Stimulated activated CD4-positive, alpha-beta T cell treated with anti-CD3 and anti-CD28 coated beads, Interleukin-15, amount 100 ng/mL, for 24 hours (primary cell): ENCODE results near the gene CCER1.

Source experiments
- DNase-seq: peaks from one replicate; pipeline ENCODE4 v3.0.0-alpha.2; 2020

The CCER1 gene

DNA sequence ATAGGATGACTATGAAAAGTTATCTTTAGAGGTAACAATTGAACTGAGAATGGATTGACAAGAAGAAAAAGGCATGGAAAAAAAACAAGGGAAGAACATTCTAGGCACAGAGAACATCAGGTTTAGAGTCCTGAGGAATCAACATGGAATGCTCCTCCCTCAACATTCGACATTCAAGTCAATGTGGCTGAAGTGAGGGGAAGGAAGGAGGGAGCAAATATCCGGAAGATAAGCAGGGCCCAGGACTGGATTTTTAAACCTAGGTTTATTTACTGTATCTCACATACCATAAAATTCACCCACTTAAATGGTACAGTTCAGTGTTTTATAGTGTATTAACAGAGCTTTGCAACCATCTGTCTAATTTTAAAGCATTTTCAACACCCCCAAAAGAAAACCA lies 9.6 kb upstream of the CCER1 start:
- DNase-seq = no peak

GRCh38 chr12:90963946-90964345 lies 9.0 kb upstream of the CCER1 start:
- no peak for DNase-seq

DNA sequence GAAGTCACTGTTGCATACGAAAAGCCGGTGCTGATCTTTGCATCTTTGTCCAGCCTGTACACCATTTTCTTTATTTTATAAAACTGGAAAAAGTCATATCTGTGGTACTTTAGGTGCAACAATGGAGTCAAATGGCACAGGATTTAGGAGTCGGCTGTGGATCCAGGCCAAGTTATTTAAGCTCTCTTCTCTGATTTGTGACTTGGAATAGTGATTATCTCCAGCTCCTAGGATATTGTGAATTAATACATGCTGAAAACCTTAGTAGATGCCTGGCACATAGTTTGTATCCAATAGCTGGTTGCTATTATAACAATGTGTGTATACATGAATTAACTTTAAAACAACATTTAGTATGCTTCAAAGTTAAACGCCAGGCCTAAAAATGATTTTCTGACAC lies 6.2 kb upstream of the CCER1 start:
- no peak for DNase-seq

DNA sequence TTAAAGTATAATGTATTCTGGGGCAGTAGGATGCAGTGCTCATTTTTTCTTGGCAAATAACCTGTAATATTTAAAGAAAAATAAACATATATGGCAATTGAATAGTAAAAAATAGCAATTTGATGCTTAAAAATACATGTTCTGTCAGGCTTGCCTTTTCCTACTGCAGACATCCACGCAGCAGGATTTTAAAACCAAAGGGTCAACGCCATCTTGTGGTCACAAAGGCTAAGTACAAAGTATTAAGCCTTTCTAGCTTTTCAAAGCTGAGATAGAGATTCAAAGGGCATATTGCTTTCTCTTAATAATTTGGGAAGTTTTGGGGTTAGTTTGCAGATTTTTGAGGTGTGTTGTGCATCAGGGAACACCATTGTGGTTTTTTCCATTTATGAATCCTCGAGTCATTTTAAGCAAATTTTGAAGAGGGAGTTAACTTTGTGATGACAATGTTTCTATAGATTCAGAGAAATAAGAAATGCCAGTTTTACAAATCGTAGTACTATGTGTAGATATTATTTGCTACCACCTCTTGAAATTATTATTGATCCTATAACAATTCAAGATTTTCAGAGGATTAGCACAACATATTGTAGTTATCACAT lies 4.7 kb upstream of the CCER1 start:
- peak; percentile 19 for DNase-seq

DNA sequence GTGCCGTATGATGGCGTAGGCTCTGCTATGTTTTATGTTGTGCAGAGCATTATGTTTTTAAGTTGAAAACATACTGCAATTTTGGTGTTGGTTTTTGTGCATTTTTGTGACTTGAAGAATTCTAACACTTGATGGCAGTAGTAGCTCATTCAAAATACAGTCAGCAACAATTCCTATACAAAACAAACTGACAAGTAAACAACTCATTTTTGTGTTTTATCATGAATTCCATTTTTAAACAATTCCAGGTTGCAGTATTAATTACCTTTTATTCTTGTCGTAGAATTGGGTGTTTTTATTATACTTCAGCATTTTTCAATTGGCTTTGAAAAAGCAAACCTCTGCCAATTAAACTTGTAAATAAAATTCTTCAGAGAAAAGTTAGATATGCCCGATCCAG lies 4.1 kb upstream of the CCER1 start:
- no peak for DNase-seq

- no peak for DNase-seq
These were observed 3.4 kb upstream of the CCER1 start for GRCh38 chr12:90958347-90958746.

GRCh38 chr12:90954428-90954827 lies 548 bp downstream of the CCER1 start:
- no peak for DNase-seq

- peak; percentile 29 for DNase-seq
These were observed 987 bp downstream of the CCER1 start for GRCh38 chr12:90953956-90954421.

DNA sequence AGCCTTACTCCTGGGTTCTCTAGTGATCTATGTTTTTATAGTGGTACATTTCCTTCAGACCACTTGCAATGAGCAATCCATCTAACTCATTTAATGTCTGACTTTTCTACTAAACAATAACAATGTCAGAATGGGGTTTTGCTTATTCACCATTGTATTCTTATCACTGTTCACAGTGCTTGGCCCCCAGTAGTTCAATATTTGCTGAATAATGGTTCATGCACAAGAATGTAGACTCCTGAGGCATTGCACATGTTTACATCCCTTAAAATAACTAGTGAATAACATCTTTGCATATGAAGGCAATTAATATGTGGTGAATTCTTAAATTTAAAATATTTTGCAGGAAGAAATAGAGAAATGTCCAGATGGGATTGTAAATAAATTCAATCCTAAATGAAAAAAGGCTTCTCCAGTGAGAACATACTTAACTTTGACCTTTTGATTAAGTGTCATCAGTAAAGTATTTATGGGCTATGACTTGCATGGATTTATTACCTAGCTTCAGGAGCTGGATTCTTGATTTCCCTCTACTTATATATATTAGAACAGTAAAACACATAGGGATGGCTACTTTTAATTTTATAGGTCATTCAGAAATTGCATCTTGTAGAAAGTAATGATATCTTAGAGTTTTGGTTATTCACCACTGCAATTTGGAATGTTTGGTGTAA lies 3.4 kb downstream of the CCER1 start:
- no peak for DNase-seq

DNA sequence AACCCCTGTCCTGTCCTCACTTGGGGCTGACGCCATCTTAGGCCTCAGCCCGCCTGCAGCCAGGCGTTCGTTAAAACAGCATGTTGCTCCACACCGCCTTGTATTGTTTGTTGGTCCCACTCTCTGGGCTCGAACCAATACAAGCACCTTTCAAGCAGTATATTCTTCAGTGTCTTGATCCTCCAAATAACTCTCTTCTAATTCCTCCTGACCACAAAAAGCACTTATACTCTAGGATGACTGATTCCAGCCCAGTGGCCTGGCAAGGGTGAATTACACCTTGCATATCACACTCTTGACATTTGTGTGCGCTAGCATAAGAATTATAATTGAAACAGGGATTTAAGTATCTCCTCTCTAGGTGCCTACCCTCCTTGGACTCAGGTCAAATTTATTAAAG lies 7.1 kb downstream of the CCER1 start:
- no peak for DNase-seq

DNA sequence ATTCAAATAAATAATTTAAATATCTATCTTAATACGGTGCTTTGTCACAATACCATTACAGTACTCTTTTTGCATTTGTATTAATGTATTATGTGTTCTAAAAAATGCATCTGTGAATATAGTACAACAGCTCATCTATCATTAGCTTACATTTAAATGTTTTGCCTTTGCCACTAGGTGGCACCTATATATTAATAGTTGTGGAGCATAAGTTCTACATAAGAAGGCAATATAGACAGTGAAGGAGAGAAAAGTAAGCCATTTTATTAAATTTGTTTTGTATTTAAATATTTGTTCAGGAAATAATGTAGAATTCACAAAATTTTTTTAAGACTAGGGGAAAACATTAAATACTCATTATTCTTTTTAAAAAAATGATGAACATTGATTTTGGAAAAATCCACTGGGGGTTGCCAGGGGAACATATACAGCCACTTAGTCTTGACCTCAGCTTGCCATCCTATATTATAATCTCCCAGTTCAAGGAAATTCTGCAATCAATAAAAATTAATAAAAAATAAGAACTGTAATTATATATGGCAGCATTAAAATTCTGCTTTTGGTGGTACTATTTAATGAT lies 9.8 kb downstream of the CCER1 start:
- no peak for DNase-seq

DNA sequence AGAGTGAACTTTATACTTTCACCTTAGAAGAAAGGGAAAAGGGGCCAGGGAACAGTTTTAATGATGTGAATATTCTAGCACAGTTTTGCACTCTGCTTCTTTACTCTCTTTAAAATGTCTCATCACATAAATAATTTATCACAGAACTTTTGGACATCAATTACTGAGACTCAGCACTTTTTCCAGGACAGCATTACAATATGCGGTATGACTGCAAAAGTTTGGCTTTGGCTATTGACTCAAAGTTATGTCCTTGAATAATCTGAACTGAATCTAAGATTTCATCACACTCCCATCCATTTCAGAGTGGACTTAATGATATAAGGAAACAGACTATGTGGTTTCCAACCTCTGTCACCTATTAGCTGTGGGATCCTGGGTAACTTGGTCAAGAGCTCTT lies 11.7 kb downstream of the CCER1 start:
- no peak for DNase-seq

- no peak for DNase-seq
These were observed 14.0 kb downstream of the CCER1 start for GRCh38 chr12:90940872-90941499.

DNA sequence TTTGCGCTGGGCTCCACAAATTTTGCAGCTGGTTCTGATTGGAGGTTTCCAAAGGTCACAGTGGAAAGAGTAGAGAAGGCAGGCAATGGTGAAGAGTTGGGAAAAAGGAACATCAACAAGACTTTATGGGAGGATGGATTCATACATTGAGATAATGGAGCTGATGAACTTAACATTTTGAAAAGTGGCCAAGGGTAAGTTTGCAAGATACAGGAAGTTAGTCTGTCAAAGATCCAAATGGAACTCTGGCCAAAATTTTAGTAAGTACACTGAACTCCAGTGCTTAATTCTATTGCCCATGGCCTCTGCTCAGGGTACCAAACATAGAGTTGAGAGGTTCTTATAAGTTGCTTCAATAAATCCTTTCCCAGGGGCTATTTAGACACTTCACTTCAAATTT lies 15.6 kb downstream of the CCER1 start:
- no peak for DNase-seq

GRCh38 chr12:90938451-90938850 lies 16.5 kb downstream of the CCER1 start:
- DNase-seq = no peak

GRCh38 chr12:90937651-90938050 lies 17.3 kb downstream of the CCER1 start:
- no peak for DNase-seq

DNA sequence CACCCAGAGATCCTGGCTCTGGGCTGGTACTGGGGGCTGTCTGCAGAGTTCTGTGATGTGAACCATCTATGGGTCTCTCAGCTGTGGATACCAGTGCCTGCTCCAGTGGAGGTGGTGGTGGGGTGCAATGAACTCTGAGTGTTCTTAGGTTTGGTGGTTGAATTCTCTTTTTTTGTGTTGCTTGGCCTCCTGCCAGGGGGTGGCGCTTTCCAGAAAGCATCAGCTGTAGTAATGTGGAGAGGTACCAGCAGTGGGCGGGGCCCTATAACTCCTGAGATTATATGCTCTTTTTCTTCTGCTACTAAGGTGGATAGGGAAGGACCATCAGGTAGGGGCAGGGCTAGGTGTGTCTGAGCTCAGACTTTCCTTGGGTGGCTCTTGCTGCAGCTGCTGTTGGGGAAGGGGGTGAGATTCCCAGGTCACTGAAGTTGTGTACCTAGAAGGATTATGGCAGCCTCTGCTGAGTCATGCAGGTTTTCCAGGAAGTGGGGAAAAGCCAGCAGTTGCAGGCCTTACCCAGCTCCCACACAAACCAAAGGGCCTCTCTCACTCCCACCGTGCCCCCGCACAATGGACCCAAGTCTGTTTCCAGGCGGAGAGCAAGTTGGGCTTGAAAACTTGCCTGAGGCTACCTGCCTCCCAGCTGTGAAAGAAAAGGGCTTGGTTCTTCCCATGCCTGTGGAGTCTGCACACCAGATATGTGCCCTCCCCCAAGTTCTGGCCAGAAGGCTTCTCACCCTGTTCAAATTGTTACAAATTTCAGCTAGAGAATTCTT lies 18.6 kb downstream of the CCER1 start:
- DNase-seq = no peak

GRCh38 chr12:90925562-90925961 lies 29.4 kb downstream of the CCER1 start:
- no peak for DNase-seq

GRCh38 chr12:90924406-90924805 lies 30.6 kb downstream of the CCER1 start:
- DNase-seq = no peak

DNA sequence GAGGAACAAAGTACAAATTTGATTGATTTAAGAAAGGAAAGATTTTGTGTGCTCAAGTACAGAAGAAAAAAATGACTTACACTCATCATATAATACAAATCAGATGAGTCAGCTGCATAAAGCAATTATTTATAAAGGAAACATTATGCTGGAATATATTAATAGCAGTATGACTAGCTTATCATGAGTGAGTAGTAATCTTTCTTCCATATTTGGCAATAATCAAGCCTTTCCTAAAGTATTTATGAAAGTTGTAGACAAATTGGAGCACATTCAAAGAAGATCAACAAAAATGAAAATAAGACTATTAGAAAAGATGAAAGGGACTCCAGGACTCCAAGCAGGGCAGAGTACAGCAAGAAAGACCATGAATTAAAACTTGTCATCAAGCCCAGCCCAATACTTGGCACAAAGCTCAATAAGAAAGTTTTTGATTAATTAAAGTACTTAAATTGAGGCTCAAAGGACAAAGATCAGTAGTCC lies 32.8 kb downstream of the CCER1 start:
- no peak for DNase-seq

GRCh38 chr12:90921536-90921935 lies 33.4 kb downstream of the CCER1 start:
- no peak for DNase-seq

GRCh38 chr12:90920222-90920621 lies 34.8 kb downstream of the CCER1 start:
- no peak for DNase-seq

DNA sequence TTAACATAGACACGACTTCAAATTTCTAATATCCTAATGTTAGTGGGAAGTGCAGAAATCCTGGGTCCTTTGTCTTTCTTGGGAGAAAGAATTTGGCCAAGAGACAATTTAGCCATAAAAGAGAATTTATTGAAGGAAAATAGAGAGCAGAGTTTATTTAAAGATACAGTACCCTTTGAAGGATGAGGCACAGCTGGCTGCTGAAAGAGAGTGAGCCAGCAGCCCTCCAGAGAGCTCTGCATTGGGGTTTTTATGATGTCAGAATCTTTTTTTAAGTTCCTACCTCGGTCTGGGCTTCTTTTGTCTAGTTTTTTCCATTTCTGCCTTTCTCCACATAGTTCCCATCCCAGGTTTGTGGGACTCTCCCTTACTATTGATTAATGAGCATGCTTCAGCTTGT lies 37.5 kb downstream of the CCER1 start:
- DNase-seq = no peak
